Hepatocyte (in vitro differentiated cells): ENCODE results near the gene GNAS.

Experiments used
- EZH2 ChIP-seq: fragments of 200-600 bp; sonication (generic); IDR thresholded peaks from 2 replicates; pipeline ENCODE4 v1.6.1; 2016; ENCODE audit warnings: antibody characterized with exemption, mild to moderate bottlenecking, borderline replicate concordance
- EZH2phosphoT487 ChIP-seq: fragments of 200-600 bp; sonication (generic); IDR thresholded peaks from one replicate; pipeline ENCODE4 v1.6.1; 2018; ENCODE audit warnings: antibody characterized with exemption, mild to moderate bottlenecking, low read depth, moderate library complexity; ENCODE audit not compliant: unreplicated experiment, severe bottlenecking
- TF ChIP-seq, protein P1 (sequence below): fragments of 200-600 bp; sonication (generic); IDR thresholded peaks from 2 replicates; pipeline ENCODE4 v1.5.1; 2016; ENCODE audit warnings: antibody characterized with exemption, mild to moderate bottlenecking; ENCODE audit not compliant: poor library complexity

GRCh38 chr20:58930496-58930895 is 78.0 kb downstream of the GNAS start:
- TF ChIP-seq, protein P1, sequence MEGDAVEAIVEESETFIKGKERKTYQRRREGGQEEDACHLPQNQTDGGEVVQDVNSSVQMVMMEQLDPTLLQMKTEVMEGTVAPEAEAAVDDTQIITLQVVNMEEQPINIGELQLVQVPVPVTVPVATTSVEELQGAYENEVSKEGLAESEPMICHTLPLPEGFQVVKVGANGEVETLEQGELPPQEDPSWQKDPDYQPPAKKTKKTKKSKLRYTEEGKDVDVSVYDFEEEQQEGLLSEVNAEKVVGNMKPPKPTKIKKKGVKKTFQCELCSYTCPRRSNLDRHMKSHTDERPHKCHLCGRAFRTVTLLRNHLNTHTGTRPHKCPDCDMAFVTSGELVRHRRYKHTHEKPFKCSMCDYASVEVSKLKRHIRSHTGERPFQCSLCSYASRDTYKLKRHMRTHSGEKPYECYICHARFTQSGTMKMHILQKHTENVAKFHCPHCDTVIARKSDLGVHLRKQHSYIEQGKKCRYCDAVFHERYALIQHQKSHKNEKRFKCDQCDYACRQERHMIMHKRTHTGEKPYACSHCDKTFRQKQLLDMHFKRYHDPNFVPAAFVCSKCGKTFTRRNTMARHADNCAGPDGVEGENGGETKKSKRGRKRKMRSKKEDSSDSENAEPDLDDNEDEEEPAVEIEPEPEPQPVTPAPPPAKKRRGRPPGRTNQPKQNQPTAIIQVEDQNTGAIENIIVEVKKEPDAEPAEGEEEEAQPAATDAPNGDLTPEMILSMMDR, result no peak
- TF ChIP-seq EZH2phosphoT487 (no peak), EZH2 (no peak)
